ENCODE measurements around the gene CC2D1B.

The CC2D1B gene

GRCh38 chr1:52328615-52329014 lies 37.4 kb downstream of the CC2D1B start:
- intact Hi-C loops (cut with DNase I) = no loop called here
- no peak for DNase-seq

- intact Hi-C loops (cut with DNase I) = no loop called here
- no peak for DNase-seq
These were observed 40.2 kb downstream of the CC2D1B start for GRCh38 chr1:52325786-52326185.

- intact Hi-C loops (cut with DNase I) = no loop called here
- no peak for DNase-seq
These were observed 42.3 kb downstream of the CC2D1B start for GRCh38 chr1:52323731-52324130.

DNA sequence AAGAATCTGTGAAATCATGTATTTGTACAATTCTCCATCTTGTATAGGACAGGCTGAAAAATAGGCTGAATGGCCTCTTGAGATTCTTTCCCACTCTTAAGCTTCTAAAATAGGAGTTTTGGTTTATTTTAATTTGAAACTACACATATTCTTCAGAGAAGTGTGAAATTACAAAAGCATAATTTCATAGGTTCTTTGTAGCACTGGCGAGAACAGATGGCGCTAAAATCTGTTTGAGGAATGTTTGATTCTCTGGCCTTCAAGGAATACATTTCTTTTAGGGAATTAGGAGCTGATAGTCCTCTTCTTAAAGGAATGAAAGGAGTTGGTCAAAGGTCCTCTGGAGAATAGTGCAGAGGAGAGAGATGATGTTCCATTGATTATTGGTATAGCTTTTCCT lies 44.9 kb downstream of the CC2D1B start:
- intact Hi-C loops (cut with DNase I) = no loop called here
- no peak for DNase-seq

DNA sequence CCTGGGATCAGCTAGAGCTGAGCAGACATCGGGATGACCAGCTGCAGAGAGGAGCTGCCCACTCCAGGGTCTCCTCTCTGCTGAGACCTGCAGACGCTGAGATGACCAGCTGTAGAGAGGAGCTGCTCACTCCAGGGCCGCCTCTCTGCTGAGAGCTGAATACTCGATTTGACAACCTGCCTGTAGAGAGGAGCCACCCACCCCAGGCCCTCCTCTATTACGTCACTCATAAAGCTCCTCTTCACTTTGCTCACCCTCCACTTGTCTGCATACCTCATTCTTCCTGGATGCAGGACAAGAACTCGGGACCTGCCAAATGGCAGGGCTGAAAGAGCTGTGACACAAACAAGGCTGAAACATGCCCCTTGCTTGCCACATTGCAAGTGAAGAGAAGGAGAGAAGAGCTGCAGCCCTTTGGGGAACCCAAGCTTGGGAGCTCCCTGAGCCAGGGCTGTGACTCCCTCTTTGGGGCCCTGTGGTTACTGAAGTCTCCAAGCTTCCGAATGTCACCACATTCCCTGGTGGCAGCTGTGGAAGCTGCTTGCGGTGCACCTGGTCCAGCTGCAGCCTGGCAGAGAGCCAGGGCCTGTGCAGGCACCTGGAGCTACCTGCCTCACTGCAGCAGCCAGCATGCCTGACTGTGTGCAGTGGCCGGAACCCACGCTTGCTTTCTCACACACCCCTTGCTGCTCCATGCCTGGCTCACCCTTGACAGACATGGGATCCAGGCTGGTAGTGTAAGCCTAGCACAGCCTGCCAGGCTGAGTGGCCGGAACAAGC lies 59.6 kb downstream of the CC2D1B start:
- intact Hi-C loops (cut with DNase I) = no loop called here
- DNase-seq = no peak

- peak in 1 of 10 donors; percentile 79 for DNase-seq
- intact Hi-C loops (cut with DNase I) = no loop called here
These were observed 60.4 kb downstream of the CC2D1B start for GRCh38 chr1:52305417-52306226.

Data from posterior cingulate gyrus (tissue), 11 donors.